ENCODE measurements around the gene PLCB3.

PLCB3 gene

GRCh38 chr11:64268025-64268892 lies 16.9 kb downstream of the PLCB3 start:
- DNase-seq: no peak

GRCh38 chr11:64268893-64269539 lies 17.7 kb downstream of the PLCB3 start:
- peak; percentile 42 for DNase-seq

- DNase-seq: peak; percentile 98
Measured at GRCh38 chr11:64269540-64270220, 18.4 kb downstream of the PLCB3 start.

DNA sequence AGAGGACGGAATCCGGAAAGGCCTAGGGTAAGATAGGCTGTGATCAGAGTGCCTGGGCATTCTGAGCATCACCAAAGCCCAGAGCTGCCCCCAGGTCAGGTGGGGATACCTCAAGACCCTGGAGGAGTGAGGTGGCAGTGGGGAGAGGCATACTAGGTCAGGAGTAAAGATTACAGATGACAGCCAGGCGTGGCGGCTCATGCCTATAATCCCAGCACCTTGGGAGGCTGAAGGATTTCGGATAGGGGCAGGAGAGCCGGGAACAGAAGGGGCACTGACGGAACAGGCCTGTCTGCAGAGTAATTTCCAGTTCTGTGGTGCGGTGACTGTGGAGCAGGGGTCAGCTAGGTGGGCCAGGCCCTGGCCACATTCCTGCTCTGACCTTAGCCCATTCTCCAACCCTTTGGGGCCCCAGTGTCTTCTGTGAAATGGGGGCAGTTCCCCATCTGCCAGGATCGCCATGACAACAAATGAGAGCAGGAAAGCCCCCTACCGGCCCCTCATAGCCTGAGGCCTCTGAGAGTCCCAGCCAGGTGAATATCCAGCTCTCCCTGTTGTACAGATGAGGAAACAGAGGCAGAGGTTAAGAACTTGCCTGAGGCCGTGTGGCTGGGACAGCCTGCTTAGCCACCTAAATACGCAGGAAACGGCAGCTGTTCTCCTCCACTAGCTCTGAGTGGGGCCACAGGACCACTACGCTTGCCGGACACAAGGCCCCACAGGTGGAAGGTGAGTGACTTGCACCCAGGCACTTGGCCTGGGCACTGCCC lies 23.9 kb downstream of the PLCB3 start:
- DNase-seq: no peak

DNA sequence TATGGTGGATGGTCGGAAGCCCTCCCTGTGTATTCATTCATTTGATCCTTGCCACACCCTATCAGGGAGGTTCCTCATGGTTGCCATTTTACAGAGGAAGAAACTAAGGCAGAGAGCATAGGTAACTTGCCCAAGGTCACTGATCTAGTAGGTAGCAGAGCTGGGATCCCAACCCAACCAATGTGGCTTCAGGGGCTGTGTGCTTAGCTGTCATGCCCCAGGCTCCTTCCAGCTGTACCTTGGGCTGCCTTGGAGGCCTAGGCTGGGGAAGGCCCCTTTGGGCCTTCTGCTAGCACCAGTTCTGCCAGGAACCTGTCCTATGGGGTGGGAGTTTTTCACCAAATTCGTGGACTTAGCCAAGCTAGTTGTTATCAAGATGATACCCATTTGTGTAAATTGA lies 24.5 kb downstream of the PLCB3 start:
- no peak for DNase-seq

DNA sequence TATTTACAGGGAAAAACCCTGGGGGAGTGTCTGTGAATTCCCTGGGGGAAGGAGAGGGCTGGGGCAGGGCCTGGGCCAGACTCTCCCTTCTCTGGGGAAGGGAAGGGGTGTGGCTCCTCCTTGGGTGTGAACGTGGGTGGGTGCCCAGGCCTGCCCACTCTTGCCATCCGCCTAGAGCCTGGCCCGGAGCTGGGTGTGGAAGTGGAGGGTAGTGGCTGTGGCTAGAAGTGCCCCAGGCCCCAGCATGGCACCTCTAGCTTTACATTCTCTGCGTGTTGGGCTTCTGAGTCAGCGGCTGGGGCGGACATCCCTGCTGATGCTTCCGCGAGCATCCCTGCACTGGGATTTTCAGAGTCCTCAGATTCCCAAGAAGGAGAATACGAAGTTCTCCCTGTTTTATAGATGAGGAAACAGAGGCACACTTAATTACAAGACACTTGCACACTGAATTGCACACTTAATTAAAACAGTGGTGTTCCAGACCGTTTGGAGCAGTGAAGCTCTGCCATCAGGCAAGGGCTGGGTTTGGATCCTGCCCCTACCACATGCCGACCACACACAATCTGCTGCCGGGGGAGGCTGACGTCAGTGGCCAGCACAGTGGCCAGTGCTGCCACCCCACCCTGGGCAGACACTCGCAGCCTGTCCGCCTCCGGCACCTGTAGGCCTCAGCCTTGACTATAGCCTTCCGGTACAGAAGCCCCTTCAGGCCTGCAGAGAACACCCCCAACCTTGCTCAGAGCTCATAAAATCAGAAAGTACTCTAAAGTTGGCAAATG lies 25.5 kb downstream of the PLCB3 start:
- no peak for DNase-seq

DNA sequence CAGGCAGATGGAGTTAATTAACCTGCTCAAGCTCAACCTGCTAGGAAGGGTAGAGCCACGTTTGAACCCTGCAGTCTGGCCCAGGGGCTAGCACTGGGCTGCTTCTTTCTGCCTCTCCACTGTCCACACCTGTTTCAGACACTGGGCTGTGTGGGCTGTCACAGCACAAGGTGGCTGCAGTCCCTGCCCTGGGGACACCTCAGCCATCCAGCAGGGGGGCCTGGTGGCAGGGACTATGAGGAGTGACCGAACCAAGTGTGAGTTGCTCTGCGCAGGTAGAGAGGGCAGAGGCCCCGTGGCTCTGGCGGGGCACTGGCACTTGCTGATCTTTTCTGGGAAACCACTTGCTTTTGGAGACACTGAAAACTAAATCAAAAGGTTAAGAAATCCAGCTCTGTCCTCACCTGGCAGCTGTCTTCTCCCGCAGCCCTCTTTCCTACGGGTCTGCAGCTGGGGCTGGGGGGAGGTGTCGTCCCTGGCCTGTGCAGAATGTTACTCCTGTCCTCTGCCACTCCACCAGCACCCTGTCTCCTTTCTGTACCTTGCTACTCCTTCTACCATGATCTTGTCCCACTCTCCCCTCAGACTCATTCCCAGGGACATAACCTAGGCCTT lies 27.4 kb downstream of the PLCB3 start:
- DNase-seq: no peak

GRCh38 chr11:64281957-64282770 lies 30.8 kb downstream of the PLCB3 start:
- no peak for DNase-seq

DNA sequence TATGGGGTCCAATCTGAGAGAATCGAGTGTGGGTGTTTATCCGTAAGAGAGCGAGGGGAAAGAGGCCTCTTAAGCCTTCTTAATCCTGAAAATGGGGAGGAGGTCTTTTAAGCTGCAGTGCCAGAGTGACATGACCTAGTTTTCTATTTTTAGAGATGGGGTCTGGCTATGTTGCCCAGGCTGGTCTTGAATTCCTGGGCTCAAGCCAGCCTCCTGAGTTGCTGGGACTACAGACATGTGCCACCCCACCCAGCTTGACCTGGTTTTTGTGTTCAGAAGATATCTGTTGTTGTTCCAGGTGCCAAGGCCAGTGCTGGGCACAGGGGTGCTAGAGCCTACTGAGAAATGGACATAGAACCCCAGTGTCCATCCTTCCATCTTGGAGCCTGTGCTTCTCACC lies 31.8 kb downstream of the PLCB3 start:
- DNase-seq: no peak

DNA sequence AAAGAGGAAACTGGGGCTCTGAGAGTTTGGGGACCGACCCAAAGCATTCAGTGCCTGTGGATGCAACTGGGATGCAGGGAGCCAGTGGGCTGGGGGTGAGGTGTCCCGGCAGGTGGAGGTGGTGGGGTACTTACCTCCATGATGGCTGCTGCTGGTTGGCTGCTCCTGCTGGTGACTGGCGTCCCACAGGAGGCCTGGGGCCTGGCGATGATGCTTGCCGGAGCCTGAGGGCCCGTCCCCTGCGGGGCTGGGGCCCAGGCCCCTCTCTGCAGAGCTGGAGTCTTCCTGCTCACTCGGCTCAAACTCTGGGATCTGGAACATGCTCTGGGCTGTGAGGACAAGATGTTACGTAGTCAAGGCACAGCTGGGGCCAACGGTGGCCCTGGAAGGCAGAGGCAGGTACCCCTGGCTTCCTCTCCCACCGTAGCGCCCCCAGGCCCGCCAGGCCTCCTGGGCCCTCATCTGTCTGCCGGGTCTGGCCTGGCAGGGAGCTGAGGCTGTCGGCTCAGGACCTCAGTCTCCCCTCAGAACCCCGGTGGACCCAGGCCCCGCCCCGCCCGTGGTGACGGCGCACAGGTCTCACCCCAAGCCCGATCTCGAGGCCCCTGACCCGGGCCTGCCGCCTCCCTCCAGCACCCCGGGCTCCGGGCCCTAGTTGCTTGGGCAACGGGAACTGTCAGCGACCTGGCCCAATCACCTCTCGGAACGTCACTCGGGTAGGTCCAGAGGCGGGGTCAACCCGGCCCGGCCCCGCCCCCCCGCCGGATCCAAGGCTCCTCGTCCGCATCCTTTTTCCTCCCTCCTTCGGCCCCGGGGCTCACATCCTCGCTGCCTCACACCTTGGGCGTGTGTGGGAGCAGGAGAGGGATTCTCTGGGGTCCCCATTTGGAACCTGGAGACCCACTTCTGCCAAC lies 33.0 kb downstream of the PLCB3 start, which contains the start of gene BAD:
BAD (minus strand) TSS at position 618 of the 914 bp plus-strand sequence; CDS start at position 321, 297 bp downstream.
- peak; percentile 96 for DNase-seq

GRCh38 chr11:64284962-64285884 lies 33.9 kb downstream of the PLCB3 start, which contains the start of gene GPR137:
Gene GPR137, plus strand, starts transcription at chr11:64285848. Its CDS starts 677 bp downstream, at chr11:64286525.
- DNase-seq: peak; percentile 93

GRCh38 chr11:64285885-64286800 lies 34.8 kb downstream of the PLCB3 start:
- peak; percentile 38 for DNase-seq

- DNase-seq: no peak
Measured at GRCh38 chr11:64286801-64287159, 35.5 kb downstream of the PLCB3 start.

- no peak for DNase-seq
Measured at GRCh38 chr11:64287676-64288352, 36.5 kb downstream of the PLCB3 start.

- no peak for DNase-seq
Measured at GRCh38 chr11:64288353-64288750, 37.0 kb downstream of the PLCB3 start.

GRCh38 chr11:64289002-64289564 lies 37.8 kb downstream of the PLCB3 start:
- no peak for DNase-seq

All from CD4-positive, alpha-beta T cell treated with Interleukin-17A for 1 hour (primary cell).